Trophoblast cell (in vitro differentiated cells and primary cell): ENCODE data around the gene LAMA5.

Experiments used
- DNase-seq, 2 donors: peaks; one replicate each; pipeline ENCODE4 v3.0.0-alpha.2; 2016
- H2AFZ ChIP-seq: 2 replicates; pipeline ENCODE4 v1.6.1; 2013; ENCODE audit warnings: low read length, moderate library complexity, mild to moderate bottlenecking; ENCODE audit not compliant: insufficient read depth, poor library complexity
- H2AK5ac ChIP-seq: 2 replicates; pipeline ENCODE4 v1.6.1; 2013; ENCODE audit warnings: mild to moderate bottlenecking, low read length
- H2BK120ac ChIP-seq: 2 replicates; pipeline ENCODE4 v1.6.1; 2013; ENCODE audit warnings: low read length, mild to moderate bottlenecking, moderate library complexity; ENCODE audit not compliant: insufficient read depth, poor library complexity
- H2BK12ac ChIP-seq: 2 replicates; pipeline ENCODE4 v1.6.1; 2013; ENCODE audit warnings: mild to moderate bottlenecking, low read length, moderate library complexity
- H2BK5ac ChIP-seq: 2 replicates; pipeline ENCODE4 v1.6.1; 2013; ENCODE audit warnings: low read length, low read depth, moderate library complexity, mild to moderate bottlenecking; ENCODE audit not compliant: poor library complexity
- H3K14ac ChIP-seq: 2 replicates; pipeline ENCODE4 v1.6.1; 2013; ENCODE audit warnings: mild to moderate bottlenecking, low read length
- H3K18ac ChIP-seq: 2 replicates; pipeline ENCODE4 v1.6.1; 2013; ENCODE audit warnings: mild to moderate bottlenecking, low read length
- H3K23ac ChIP-seq: 2 replicates; pipeline ENCODE4 v1.6.1; 2013; ENCODE audit warnings: low read length
- H3K27ac ChIP-seq: 2 replicates; pipeline ENCODE4 v1.5.1; 2013; ENCODE audit warnings: low read depth, mild to moderate bottlenecking, inconsistent platforms, low read length, moderate library complexity
- H3K27me3 ChIP-seq: 2 replicates; pipeline ENCODE4 v1.6.1; 2013; ENCODE audit warnings: inconsistent platforms, mild to moderate bottlenecking, low read length, moderate library complexity; ENCODE audit not compliant: insufficient read depth
- H3K36me3 ChIP-seq, 2 experiments: 1 replicate in 1 of 2; 2 replicates in 1 of 2; pipeline ENCODE4 v1.6.1; 2013; ENCODE audit warnings: low read length in 2 of 2, mild to moderate bottlenecking in 2 of 2, moderate library complexity in 1 of 2; ENCODE audit not compliant: insufficient read depth in 2 of 2, control insufficient read depth in 1 of 2
- H3K4ac ChIP-seq: 2 replicates; pipeline ENCODE4 v1.6.1; 2013; ENCODE audit warnings: low read depth, mild to moderate bottlenecking, low read length, moderate library complexity
- H3K4me1 ChIP-seq, 2 experiments: 1 replicate in 1 of 2; 2 replicates in 1 of 2; pipeline ENCODE4 v1.6.1; 2013; ENCODE audit warnings: low read length in 2 of 2, mild to moderate bottlenecking in 2 of 2, moderate library complexity in 1 of 2; ENCODE audit not compliant: insufficient read depth in 2 of 2, control insufficient read depth in 1 of 2
- H3K4me2 ChIP-seq: 2 replicates; pipeline ENCODE4 v1.6.1; 2013; ENCODE audit warnings: inconsistent platforms, mild to moderate bottlenecking, low read length, moderate library complexity
- H3K4me3 ChIP-seq: 2 replicates; pipeline ENCODE4 v1.5.1; 2013; ENCODE audit warnings: mild to moderate bottlenecking, low read depth, low read length, inconsistent platforms
- H3K79me1 ChIP-seq: one replicate; pipeline ENCODE4 v1.6.1; 2013; ENCODE audit warnings: low read length
- H3K79me2 ChIP-seq: 2 replicates; pipeline ENCODE4 v1.6.1; 2013; ENCODE audit warnings: low read length, mild to moderate bottlenecking; ENCODE audit not compliant: control insufficient read depth, insufficient read depth, poor library complexity
- H3K9ac ChIP-seq: 2 replicates; pipeline ENCODE4 v1.6.1; 2013; ENCODE audit warnings: mild to moderate bottlenecking, low read length
- H3K9me3 ChIP-seq: 2 replicates; pipeline ENCODE4 v1.6.1; 2013; ENCODE audit warnings: low read depth, mild to moderate bottlenecking, control low read depth, inconsistent platforms, low read length; ENCODE audit not compliant: insufficient read depth
- H4K12ac ChIP-seq: 2 replicates; pipeline ENCODE4 v1.6.1; 2013; ENCODE audit warnings: low read depth, mild to moderate bottlenecking, low read length, moderate library complexity
- H4K8ac ChIP-seq: 2 replicates; pipeline ENCODE4 v1.6.1; 2013; ENCODE audit warnings: low read depth, mild to moderate bottlenecking, low read length, moderate library complexity
- H4K91ac ChIP-seq: one replicate; pipeline ENCODE4 v1.6.1; 2013; ENCODE audit warnings: low read depth, mild to moderate bottlenecking, low read length, moderate library complexity
- WGBS: extraction: QIAGEN DNeasy Blood & Tissue Kit; methylation state at CpG from one replicate; pipeline ENCODE4 v1.1.7; 2013; ENCODE audit warnings: missing lambda C conversion rate; ENCODE audit not compliant: insufficient read length, insufficient coverage; ENCODE audit errors: extremely low coverage; 5-methylcytosine and 5-hydroxymethylcytosine counted together

Gene LAMA5

DNA sequence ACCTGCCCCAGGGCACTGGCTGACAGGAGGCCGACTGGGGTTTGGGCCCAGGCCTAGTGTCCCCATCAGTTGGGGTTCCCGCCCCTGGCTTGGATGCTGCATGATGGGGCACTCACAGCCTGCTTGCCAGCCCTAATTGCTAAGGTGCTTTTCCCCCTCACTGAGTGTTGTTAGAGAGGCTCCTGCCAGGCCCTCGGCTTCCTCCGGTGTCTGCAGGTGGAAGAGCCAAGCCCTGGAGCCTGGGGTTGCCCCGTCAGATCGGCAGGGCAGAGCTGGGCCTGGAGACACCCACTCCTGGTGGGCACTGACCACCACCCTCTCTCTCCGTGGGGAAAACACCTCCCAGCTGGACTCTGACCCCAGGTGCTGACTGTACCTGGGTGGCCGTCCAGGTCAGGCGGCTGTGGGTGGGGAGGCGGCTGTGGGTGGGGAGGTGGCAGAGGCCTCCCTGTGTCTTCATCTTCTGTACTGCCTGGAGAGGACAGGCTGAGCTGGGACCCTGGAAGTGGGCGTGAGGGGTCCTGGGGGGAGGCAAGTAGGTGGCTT, 46.0 kb upstream of the LAMA5 start:
- H3K14ac ChIP-seq: no peak overlapping the region
- no peak overlapping the region for H3K27ac ChIP-seq
- no peaks in the 10 kb centered on the region for H3K27me3 ChIP-seq
- H3K9ac ChIP-seq: no peak overlapping the region
- no peak overlapping the region for H4K12ac ChIP-seq
- no peak overlapping the region for H3K4me2 ChIP-seq
- H2BK120ac ChIP-seq: no peak overlapping the region
- H3K79me2 ChIP-seq: no peaks in the 10 kb centered on the region
- H3K4ac ChIP-seq: no peak overlapping the region
- no peak overlapping the region for H2BK5ac ChIP-seq
- peaks cover 1 to 10% of the 10 kb centered on the region in 2 experiments for H3K36me3 ChIP-seq
- no peaks in the 10 kb centered on the region for H3K79me1 ChIP-seq
- no peak overlapping the region for H3K23ac ChIP-seq
- H3K4me1 ChIP-seq: no peaks in the 10 kb centered on the region
- H4K91ac ChIP-seq: no peak overlapping the region
- H2BK12ac ChIP-seq: no peak overlapping the region
- DNase-seq: no peak
- H4K8ac ChIP-seq: no peak overlapping the region
- no peak overlapping the region for H3K4me3 ChIP-seq
- WGBS: no CpG with 5 or more reads among the region's 11 CpGs
- H2AK5ac ChIP-seq: no peak overlapping the region
- H3K18ac ChIP-seq: no peak overlapping the region
- H3K9me3 ChIP-seq: peaks cover 6% of the 10 kb centered on the region
- no peak overlapping the region for H2AFZ ChIP-seq

DNA sequence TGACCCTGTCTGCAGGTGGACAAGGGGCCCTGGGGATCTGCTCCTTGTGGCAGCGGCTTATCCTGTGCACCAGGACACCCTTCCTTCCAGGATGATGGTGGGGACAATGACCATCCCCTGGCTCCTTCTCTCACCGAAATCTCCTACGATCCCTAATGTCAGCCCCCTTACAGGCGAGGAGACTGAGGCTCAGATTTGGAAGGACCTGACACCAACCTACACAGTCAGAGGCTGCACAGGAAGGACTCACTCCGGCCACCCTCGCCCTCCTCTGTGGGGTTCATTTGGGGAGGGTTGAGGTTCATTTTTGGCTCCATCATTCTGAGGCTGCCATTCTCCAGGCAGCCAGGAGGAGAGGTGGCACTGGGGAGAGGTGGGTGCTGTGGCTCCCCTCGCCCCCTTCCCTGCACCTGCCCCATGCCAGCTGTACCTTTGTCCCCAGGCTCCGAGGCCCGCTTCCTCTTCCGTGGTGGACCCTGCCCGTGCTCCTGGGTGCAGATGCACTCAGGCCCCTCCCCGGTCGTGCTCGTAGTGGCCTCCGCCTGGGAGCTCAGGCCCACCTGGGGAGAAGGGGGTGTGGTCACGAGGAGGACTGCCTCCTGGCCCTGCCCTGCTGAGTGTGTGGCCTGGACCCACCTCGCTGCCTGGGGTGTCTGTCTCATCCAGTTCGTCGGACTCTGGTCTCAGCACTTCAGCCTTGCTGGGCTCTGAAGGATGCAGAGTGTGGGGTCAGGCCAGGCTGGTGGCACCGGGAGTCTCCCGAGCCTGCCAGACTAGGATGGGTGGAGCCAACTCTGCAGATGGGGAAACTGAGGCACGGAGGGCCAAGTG, 45.3 kb upstream of the LAMA5 start:
- no peak overlapping the region for H3K4ac ChIP-seq

DNA sequence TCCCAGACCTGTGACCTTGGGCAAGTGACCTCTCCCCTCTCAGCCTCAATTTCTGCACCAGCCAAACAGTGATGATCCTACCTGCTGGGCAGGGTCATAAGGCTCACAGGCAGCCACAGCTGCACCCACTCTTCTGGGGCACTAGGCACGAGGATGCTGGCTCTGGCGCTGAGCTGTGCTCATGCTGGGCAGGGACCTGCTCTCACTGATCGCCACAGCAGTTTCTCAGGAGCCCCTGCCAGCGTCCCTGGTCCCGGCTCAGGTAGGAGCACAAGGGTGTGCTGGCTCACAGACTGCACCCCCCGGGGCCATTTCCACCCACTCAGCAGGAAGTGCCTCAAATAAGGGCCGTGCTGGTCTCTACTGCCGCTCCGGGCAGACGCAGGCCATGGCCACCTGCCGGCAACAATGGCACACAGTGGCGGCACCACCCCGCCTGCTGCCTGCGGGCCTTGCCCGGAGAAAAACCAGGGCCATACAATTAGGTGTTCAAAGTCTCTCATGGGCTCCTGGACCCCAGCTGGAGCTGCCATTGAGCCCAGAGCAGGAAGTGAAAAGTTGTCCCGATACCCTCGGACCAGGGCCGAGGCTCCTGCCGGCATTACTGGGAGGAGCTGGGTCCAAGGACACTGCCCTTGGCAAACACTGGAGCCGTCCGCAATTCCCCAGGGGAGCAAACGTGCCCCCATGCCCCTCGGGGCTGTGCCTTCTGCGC, 44.5 kb upstream of the LAMA5 start:
- H2AFZ ChIP-seq: no peak overlapping the region
- H3K9me3 ChIP-seq: peaks cover 6% of the 10 kb centered on the region
- no peak overlapping the region for H3K18ac ChIP-seq
- no peak overlapping the region for H3K4me3 ChIP-seq
- no peak overlapping the region for H3K23ac ChIP-seq
- H3K27me3 ChIP-seq: no peaks in the 10 kb centered on the region
- H2BK120ac ChIP-seq: no peak overlapping the region
- peaks cover 3% of the 10 kb centered on the region for H3K79me1 ChIP-seq
- no peaks in the 10 kb centered on the region for H3K79me2 ChIP-seq
- no peak overlapping the region for H4K91ac ChIP-seq
- no peak overlapping the region for H2BK5ac ChIP-seq
- peaks cover 3 to 5% of the 10 kb centered on the region in 2 experiments for H3K4me1 ChIP-seq
- peaks cover 1 to 10% of the 10 kb centered on the region in 2 experiments for H3K36me3 ChIP-seq
- no peak overlapping the region for H3K27ac ChIP-seq
- peak; percentile 79 to 82 for DNase-seq
- H4K8ac ChIP-seq: no peak overlapping the region
- H3K4me2 ChIP-seq: no peak overlapping the region
- no peak overlapping the region for H2AK5ac ChIP-seq
- H4K12ac ChIP-seq: no peak overlapping the region
- WGBS: no CpG with 5 or more reads among the region's 24 CpGs
- no peak overlapping the region for H2BK12ac ChIP-seq
- H3K4ac ChIP-seq: no peak overlapping the region
- no peak overlapping the region for H3K9ac ChIP-seq
- no peak overlapping the region for H3K14ac ChIP-seq

More for the DNA sequence above, 45.3 kb upstream of the LAMA5 start:
- Histone ChIP-seq H3K79me2 (no peaks in the 10 kb centered on the region), H3K18ac (no peak overlapping the region), H3K27me3 (no peaks in the 10 kb centered on the region), H4K8ac (no peak overlapping the region), H4K12ac (no peak overlapping the region), H2BK120ac (no peak overlapping the region), H3K23ac (no peak overlapping the region), H3K36me3 (peaks cover 1 to 10% of the 10 kb centered on the region in 2 experiments), H2BK12ac (no peak overlapping the region), H3K27ac (no peak overlapping the region), H3K4me3 (no peak overlapping the region), H3K4me1 (peaks cover 2 to 4% of the 10 kb centered on the region in 2 experiments), H4K91ac (no peak overlapping the region), H2BK5ac (no peak overlapping the region), H2AFZ (no peak overlapping the region), H3K9ac (no peak overlapping the region), H3K4me2 (no peak overlapping the region), H3K79me1 (peaks cover 1% of the 10 kb centered on the region), H2AK5ac (no peak overlapping the region), H3K14ac (no peak overlapping the region), H3K9me3 (peaks cover 6% of the 10 kb centered on the region)
- DNase-seq: no peak
- no CpG with 5 or more reads among the region's 22 CpGs for WGBS

DNA sequence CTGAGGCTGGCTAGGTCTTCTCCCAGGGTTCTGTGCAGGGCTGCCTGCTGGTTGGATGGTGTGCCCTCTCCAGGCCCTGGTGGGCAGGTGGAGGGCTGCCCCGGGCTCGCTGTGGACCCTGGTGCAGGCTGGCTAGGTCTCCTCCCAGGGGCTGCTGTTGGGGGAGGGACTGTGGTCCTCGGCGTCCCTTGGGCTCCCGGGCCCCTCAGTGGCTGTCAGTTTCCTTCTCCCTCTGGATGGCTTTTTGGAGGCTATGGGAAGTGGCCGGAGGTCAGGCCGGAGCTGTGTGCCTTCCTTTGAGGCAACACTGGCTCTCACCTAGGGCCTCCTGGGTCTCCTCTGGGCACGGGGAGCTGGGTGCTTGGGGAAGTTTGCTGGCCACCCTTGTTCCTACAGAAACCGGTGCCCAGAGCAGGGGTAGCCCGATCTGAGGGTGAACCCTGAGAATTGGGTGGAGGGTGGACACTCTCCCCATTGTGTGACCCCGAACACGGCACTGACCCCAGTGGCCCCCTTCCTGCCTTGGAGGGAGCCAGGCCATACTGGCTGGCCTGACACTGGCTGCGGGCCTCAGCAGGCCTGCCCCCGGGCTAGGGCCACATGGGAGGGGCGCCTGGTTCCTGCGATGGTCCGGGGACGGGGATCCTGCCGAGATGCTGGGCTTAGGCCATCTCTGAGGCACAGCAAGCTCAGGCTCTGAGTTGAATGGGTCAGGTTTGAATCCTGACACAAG, 43.8 kb upstream of the LAMA5 start:
- no peak overlapping the region for H3K27ac ChIP-seq
- no peaks in the 10 kb centered on the region for H3K27me3 ChIP-seq
- no peak overlapping the region for H4K91ac ChIP-seq
- no peak overlapping the region for H3K23ac ChIP-seq
- H3K9me3 ChIP-seq: peaks cover 6% of the 10 kb centered on the region
- H3K4ac ChIP-seq: no peak overlapping the region
- H2AFZ ChIP-seq: no peak overlapping the region
- no peak overlapping the region for H3K9ac ChIP-seq
- H4K12ac ChIP-seq: no peak overlapping the region
- no peak overlapping the region for H3K14ac ChIP-seq
- H3K79me1 ChIP-seq: peaks cover 3% of the 10 kb centered on the region
- H2BK12ac ChIP-seq: no peak overlapping the region
- no peak overlapping the region for H2BK5ac ChIP-seq
- no CpG with 5 or more reads among the region's 19 CpGs for WGBS
- no peak overlapping the region for H2AK5ac ChIP-seq
- peaks cover under 1 to 10% of the 10 kb centered on the region in 2 experiments for H3K36me3 ChIP-seq
- H3K18ac ChIP-seq: no peak overlapping the region
- H3K4me1 ChIP-seq: peaks cover 6 to 13% of the 10 kb centered on the region in 2 experiments
- DNase-seq: no peak
- no peaks in the 10 kb centered on the region for H3K79me2 ChIP-seq
- H2BK120ac ChIP-seq: no peak overlapping the region
- H3K4me2 ChIP-seq: no peak overlapping the region
- no peak overlapping the region for H4K8ac ChIP-seq
- no peak overlapping the region for H3K4me3 ChIP-seq
